IMR-90 (cell line): ENCODE results near the gene GAS7. TPM values are rescaled to one million over a fixed set of nuclear protein-coding genes. Genes with fewer than 3 reads are reported as not detected.

Experiments
- ATAC-seq: fragments of 200-7000 bp; cut with Tn5 transposase; 2 replicates; pipeline ENCODE4 v1.9.1; 2020; ENCODE audit warnings: low read depth, mild to moderate bottlenecking, moderate library complexity
- BruUV-seq: library from RNA; stranded (reverse); fragments of 400-500 nt; replicated peaks from 2 replicates; lab custom pipeline; 2021; lab: Mats Ljungman, UMichigan
- CTCF ChIA-PET: fragments of 300-600 bp; formaldehyde crosslinking; extraction: SDS; loops from one replicate; lab custom pipeline; 2021; ENCODE audit warnings: antibody characterized with exemption; lab: Yijun Ruan, JAX
- POLR2A ChIA-PET: fragments of 300-600 bp; sonication (Branson Sonifier 250); formaldehyde crosslinking; loops from one replicate; lab custom pipeline; 2022; ENCODE audit warnings: antibody characterized with exemption; ENCODE audit not compliant: unreplicated experiment; lab: Charles Lee
- DNase-seq: peaks from one replicate; pipeline ENCODE4 v3.0.0; 2013
- H2AFZ ChIP-seq: replicated peaks from 2 replicates; pipeline ENCODE3; 2013; ENCODE audit warnings: low read length, mild to moderate bottlenecking; ENCODE audit not compliant: poor library complexity
- H2AK5ac ChIP-seq: 2 replicates; pipeline ENCODE4 v1.6.1; 2013; ENCODE audit warnings: low read depth, low read length, inconsistent platforms
- H2AK9ac ChIP-seq: replicated peaks from 2 replicates; pipeline ENCODE3; 2013; ENCODE audit warnings: mild to moderate bottlenecking, low read depth, low read length, moderate library complexity; ENCODE audit not compliant: poor library complexity
- H2BK120ac ChIP-seq: 2 replicates; pipeline ENCODE4 v1.6.1; 2013; ENCODE audit warnings: low read depth, low read length, inconsistent platforms
- H2BK15ac ChIP-seq: 3 replicates; pipeline ENCODE4 v1.6.1; 2013; ENCODE audit warnings: low read depth, low read length, inconsistent platforms
- H2BK20ac ChIP-seq: 2 replicates; pipeline ENCODE4 v1.6.1; 2013; ENCODE audit warnings: low read depth, mild to moderate bottlenecking, inconsistent platforms, low read length, moderate library complexity
- H2BK5ac ChIP-seq: 2 replicates; pipeline ENCODE4 v1.6.1; 2013; ENCODE audit warnings: mild to moderate bottlenecking, low read depth, low read length, inconsistent platforms; ENCODE audit not compliant: poor library complexity, severe bottlenecking
- H3K14ac ChIP-seq: replicated peaks from 2 replicates; pipeline ENCODE4 v1.6.1; 2013; ENCODE audit warnings: low read depth, low read length, inconsistent platforms
- H3K18ac ChIP-seq: 2 replicates; pipeline ENCODE4 v1.6.1; 2013; ENCODE audit warnings: low read depth, low read length, control low read depth
- H3K23ac ChIP-seq: 2 replicates; pipeline ENCODE4 v1.6.1; 2013; ENCODE audit warnings: low read depth, low read length, inconsistent platforms
- H3K27ac ChIP-seq: 2 replicates; pipeline ENCODE4 v1.5.1; 2013; ENCODE audit warnings: mild to moderate bottlenecking, control low read depth, low read length; ENCODE audit not compliant: insufficient read depth
- H3K27me3 ChIP-seq: 2 replicates; pipeline ENCODE4 v1.6.1; 2013; ENCODE audit warnings: low read length; ENCODE audit not compliant: control insufficient read depth, insufficient read depth
- H3K36me3 ChIP-seq: 2 replicates; pipeline ENCODE4 v1.6.1; 2013; ENCODE audit warnings: low read length, mixed read lengths; ENCODE audit not compliant: control insufficient read depth, insufficient read depth
- H3K4ac ChIP-seq: 2 replicates; pipeline ENCODE4 v1.6.1; 2013; ENCODE audit warnings: low read depth, low read length, inconsistent platforms
- H3K4me1 ChIP-seq: 2 replicates; pipeline ENCODE4 v1.6.1; 2013; ENCODE audit warnings: low read length, mixed read lengths; ENCODE audit not compliant: control insufficient read depth, insufficient read depth
- H3K4me2 ChIP-seq: 2 replicates; pipeline ENCODE4 v1.6.1; 2013; ENCODE audit warnings: low read depth, mild to moderate bottlenecking, control low read depth, low read length, moderate library complexity
- H3K4me3 ChIP-seq: 2 replicates; pipeline ENCODE4 v1.5.1; 2013; ENCODE audit warnings: low read depth, mild to moderate bottlenecking, control low read depth, low read length, moderate library complexity; ENCODE audit not compliant: insufficient read depth
- H3K56ac ChIP-seq: 2 replicates; pipeline ENCODE4 v1.6.1; 2013; ENCODE audit warnings: low read length, inconsistent platforms; ENCODE audit not compliant: insufficient read depth; ENCODE audit errors: extremely low read depth
- H3K79me1 ChIP-seq, 2 experiments: 2 replicates each; pipeline ENCODE4 v1.6.1; 2013; ENCODE audit warnings: low read length in 2 of 2, inconsistent platforms in 1 of 2, low read depth in 1 of 2
- H3K9ac ChIP-seq: 2 replicates; pipeline ENCODE4 v1.6.1; 2013; ENCODE audit warnings: low read depth, low read length, control low read depth
- H3K9me1 ChIP-seq: 2 replicates; pipeline ENCODE4 v1.6.1; 2013; ENCODE audit warnings: low read length, inconsistent platforms; ENCODE audit not compliant: insufficient read depth
- H3K9me3 ChIP-seq: 2 replicates; pipeline ENCODE4 v1.6.1; 2013; ENCODE audit warnings: low read length; ENCODE audit not compliant: control insufficient read depth, insufficient read depth
- H4K20me1 ChIP-seq: 2 replicates; pipeline ENCODE4 v1.6.1; 2013; ENCODE audit warnings: low read length, inconsistent platforms; ENCODE audit not compliant: insufficient read depth
- H4K5ac ChIP-seq: 2 replicates; pipeline ENCODE4 v1.6.1; 2013; ENCODE audit warnings: mild to moderate bottlenecking, low read depth, low read length, control low read depth
- H4K8ac ChIP-seq, 2 experiments: 2 replicates each; pipeline ENCODE4 v1.6.1; 2013; ENCODE audit warnings: low read depth in 2 of 2, low read length in 2 of 2, control low read depth in 1 of 2, inconsistent platforms in 1 of 2
- H4K91ac ChIP-seq: 2 replicates; pipeline ENCODE4 v1.6.1; 2013; ENCODE audit warnings: low read depth, low read length, inconsistent platforms; ENCODE audit not compliant: insufficient read depth
- MAZ ChIP-seq: IDR thresholded peaks from 2 replicates; pipeline ENCODE4 v1.6.1; 2012; ENCODE audit warnings: low read depth, mild to moderate bottlenecking, low read length, improper control_type of control experiment, moderate library complexity, borderline replicate concordance
- NFE2L2 ChIP-seq: fragments of 150-350 bp; IDR thresholded peaks from 2 replicates; pipeline ENCODE4 v1.6.1; 2016; ENCODE audit warnings: low read depth, mild to moderate bottlenecking, low read length
- RFX5 ChIP-seq: IDR thresholded peaks from 2 replicates; pipeline ENCODE4 v1.8.0; 2012; ENCODE audit warnings: low read depth, mild to moderate bottlenecking, low read length, moderate library complexity
- WGBS, 2 experiments: methylation state at CpG; one replicate each; pipeline versions ENCODE4 v1.1.5 to v1.1.7; 2013; ENCODE audit warnings: missing lambda C conversion rate in 2 of 2; ENCODE audit not compliant: insufficient read length in 1 of 2; ENCODE audit errors: extremely low coverage in 2 of 2; 5-methylcytosine and 5-hydroxymethylcytosine counted together
- dilution Hi-C: fragments of 300-500 bp; cut with HindIII; formaldehyde crosslinking; loops from one replicate; pipeline ENCODE4 v1.14.3; 2018; ENCODE audit warnings: low sequenced_read_pairs; ENCODE audit not compliant: unreplicated experiment
- in situ Hi-C: fragments of 300-500 bp; cut with MboI; formaldehyde crosslinking; loops from 3 replicates; pipeline ENCODE4 v1.14.3; 2019; ENCODE audit warnings: low sequenced_read_pairs, inconsistent platforms, mixed read lengths
- intact Hi-C: fragments of 100-400 bp; cut with micrococcal nuclease; formaldehyde crosslinking; loops from 2 replicates; pipeline ENCODE4 v1.10.0; 2022
- polyA plus RNA-seq, 3 experiments: library from polyadenylated mRNA; depleted of rRNA; stranded (reverse); fragments of >200 nt; gene quantifications; 2 replicates each; pipeline ENCODE4 v1.2.3, GENCODE V29; 2012; ENCODE audit warnings: low replicate concordance in 1 of 3
- total RNA-seq: library from RNA; depleted of rRNA; stranded (reverse); fragments of >200 nt; gene quantifications from 2 replicates; pipeline ENCODE4 v1.2.3, GENCODE V29; 2012
- TF ChIP-seq, protein P1 (sequence below): conservative IDR thresholded peaks from 2 replicates; pipeline ENCODE4 v1.5.1; 2012; ENCODE audit warnings: mild to moderate bottlenecking, low read depth, low read length, improper control_type of control experiment

GAS7 gene
- total and polyA plus RNA-seq, 2 of the 4 experiments (the other 2 are of a cell fraction): 4.6 to 5.0 TPM

- no peaks in the 10 kb centered on the region for H3K36me3 ChIP-seq
- H3K4ac ChIP-seq: no peak overlapping the region
- no peak overlapping the region for H3K27ac ChIP-seq
- no peak overlapping the region for H2BK15ac ChIP-seq
- H3K27me3 ChIP-seq: no peaks in the 10 kb centered on the region
- no peak overlapping the region for H4K5ac ChIP-seq
- H3K4me2 ChIP-seq: no peak overlapping the region
- in situ Hi-C loops (no loop called here), dilution Hi-C loops (no loop called here), intact Hi-C loops (no loop called here)
- no peaks in the 10 kb centered on the region for H3K9me3 ChIP-seq
- no peak overlapping the region for H3K56ac ChIP-seq
- H2AFZ ChIP-seq: no peak overlapping the region
- no peak overlapping the region for H3K18ac ChIP-seq
- POLR2A ChIA-PET: no interaction called here
- H4K8ac ChIP-seq: no peak overlapping the region
- ATAC-seq: no peak
- H2BK5ac ChIP-seq: no peak overlapping the region
- no peaks in the 10 kb centered on the region for H4K20me1 ChIP-seq
- WGBS, 2 experiments: no CpG with 5 or more reads among the region's 8 CpGs
- no TSS peak for BruUV-seq
- no peak overlapping the region for H2BK120ac ChIP-seq
- H2AK5ac ChIP-seq: no peak overlapping the region; the same call in 1 of the 2 replicates
- H4K91ac ChIP-seq: no peak overlapping the region
- no peaks in the 10 kb centered on the region for H3K79me1 ChIP-seq
- no peaks in the 10 kb centered on the region for H3K9me1 ChIP-seq
- no peak for TF ChIP-seq NFE2L2
- TF ChIP-seq MAZ: no peak
- TF ChIP-seq, protein P1, sequence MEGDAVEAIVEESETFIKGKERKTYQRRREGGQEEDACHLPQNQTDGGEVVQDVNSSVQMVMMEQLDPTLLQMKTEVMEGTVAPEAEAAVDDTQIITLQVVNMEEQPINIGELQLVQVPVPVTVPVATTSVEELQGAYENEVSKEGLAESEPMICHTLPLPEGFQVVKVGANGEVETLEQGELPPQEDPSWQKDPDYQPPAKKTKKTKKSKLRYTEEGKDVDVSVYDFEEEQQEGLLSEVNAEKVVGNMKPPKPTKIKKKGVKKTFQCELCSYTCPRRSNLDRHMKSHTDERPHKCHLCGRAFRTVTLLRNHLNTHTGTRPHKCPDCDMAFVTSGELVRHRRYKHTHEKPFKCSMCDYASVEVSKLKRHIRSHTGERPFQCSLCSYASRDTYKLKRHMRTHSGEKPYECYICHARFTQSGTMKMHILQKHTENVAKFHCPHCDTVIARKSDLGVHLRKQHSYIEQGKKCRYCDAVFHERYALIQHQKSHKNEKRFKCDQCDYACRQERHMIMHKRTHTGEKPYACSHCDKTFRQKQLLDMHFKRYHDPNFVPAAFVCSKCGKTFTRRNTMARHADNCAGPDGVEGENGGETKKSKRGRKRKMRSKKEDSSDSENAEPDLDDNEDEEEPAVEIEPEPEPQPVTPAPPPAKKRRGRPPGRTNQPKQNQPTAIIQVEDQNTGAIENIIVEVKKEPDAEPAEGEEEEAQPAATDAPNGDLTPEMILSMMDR: no peak
- TF ChIP-seq RFX5: no peak
- no peak overlapping the region for H3K9ac ChIP-seq
- no peak overlapping the region for H2BK20ac ChIP-seq
- H3K4me3 ChIP-seq: no peak overlapping the region
- H3K23ac ChIP-seq: no peak overlapping the region
- peaks cover 2% of the 10 kb centered on the region for H3K4me1 ChIP-seq
- CTCF ChIA-PET: no interaction called here
- no peak overlapping the region for H3K14ac ChIP-seq
- no peak overlapping the region for H2AK9ac ChIP-seq
- DNase-seq: no peak
Observed at GRCh38 chr17:10033959-10034358, 164.4 kb downstream of the GAS7 start.
